ENCODE data around the gene ACTL10. TPM values are rescaled to one million over a fixed set of nuclear protein-coding genes. Genes with fewer than 3 reads are reported as not detected.
"Not testable (repeated sequence)": the region's sequence is repeated elsewhere in the genome, so short reads cannot be mapped to it uniquely, and the experiment has no call there.

ACTL10 gene
- total RNA-seq, 1 donor from 2014 or later: 3.6 TPM

- Histone ChIP-seq H3K27me3 (ENCODE audit: control insufficient read depth, insufficient read depth, low read length) (no peaks in the 10 kb centered on the region), H3K4me3 (ENCODE audit: low read depth, low read length) (no peak overlapping the region), H3K36me3 (ENCODE audit: control insufficient read depth, insufficient read depth, low read length) (no peaks in the 10 kb centered on the region)
- DNase-seq (ENCODE audit: low read depth): no peak
- no peak for TF ChIP-seq CTCF (IDR thresholded peaks at IDR 0.05; ENCODE audit: insufficient read depth, low read length, poor library complexity, severe bottlenecking)
Observed at GRCh38 chr20:33693289-33693688, 26.5 kb downstream of the ACTL10 start.

DNA sequence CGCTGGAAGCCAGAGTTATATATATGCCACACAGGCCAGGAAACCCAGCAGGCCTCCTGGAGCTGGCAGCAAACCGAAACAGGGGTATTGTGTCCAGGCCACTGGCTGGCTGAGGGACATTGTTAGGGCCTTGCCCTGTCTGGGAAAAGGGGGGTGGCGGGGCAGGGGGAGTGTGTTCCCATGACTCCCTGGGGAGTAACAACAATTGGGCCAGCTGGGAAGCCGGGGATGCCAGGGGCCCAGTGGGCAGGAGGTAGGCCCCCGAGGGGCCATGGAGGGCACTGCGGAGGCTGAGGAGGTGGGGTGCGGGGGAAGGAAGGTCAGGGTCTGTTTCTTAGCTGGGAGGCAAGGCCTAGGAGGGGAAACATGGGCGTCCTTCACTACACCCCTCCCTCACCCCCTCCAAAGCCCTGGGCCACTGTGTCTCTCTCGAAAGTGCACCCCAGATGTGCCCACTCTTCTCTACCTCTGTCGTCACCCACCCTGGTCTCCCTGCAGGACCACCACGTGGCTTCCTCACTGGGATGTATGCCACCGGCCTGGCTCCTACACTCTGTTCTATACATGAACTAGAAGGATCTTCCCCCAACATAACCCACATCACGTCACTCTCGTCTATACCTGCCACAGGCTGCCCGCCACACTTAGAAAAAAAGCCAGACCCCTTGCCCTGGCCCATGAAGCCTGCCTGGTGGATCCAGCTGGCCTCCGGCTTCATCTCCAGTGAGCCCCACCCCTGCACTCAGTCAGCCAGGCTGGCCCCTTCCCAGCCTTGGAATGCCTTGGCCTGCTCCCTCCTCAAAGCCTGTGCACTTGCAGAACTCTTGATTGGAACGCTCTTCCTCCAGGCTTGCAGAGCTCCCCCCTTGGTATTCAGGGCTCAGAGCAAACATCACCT lies 27.2 kb downstream of the ACTL10 start:
- no peak overlapping the region for H3K4me3 ChIP-seq (ENCODE audit: low read depth, low read length)
- no peak for DNase-seq (ENCODE audit: low read depth)
- H3K27me3 ChIP-seq (ENCODE audit: control insufficient read depth, insufficient read depth, low read length): no peaks in the 10 kb centered on the region

GRCh38 chr20:33694639-33695012 lies 27.9 kb downstream of the ACTL10 start:
- TF ChIP-seq CTCF (IDR thresholded peaks at IDR 0.05; ENCODE audit: insufficient read depth, low read length, poor library complexity, severe bottlenecking): no peak

More for the DNA sequence above, 27.2 kb downstream of the ACTL10 start:
- H3K36me3 ChIP-seq (ENCODE audit: control insufficient read depth, insufficient read depth, low read length): no peaks in the 10 kb centered on the region
- no peak for TF ChIP-seq CTCF (IDR thresholded peaks at IDR 0.05; ENCODE audit: insufficient read depth, low read length, poor library complexity, severe bottlenecking)

GRCh38 chr20:33696448-33696847 lies 29.7 kb downstream of the ACTL10 start:
- no peak for DNase-seq (ENCODE audit: low read depth)
- H3K36me3 ChIP-seq (ENCODE audit: control insufficient read depth, insufficient read depth, low read length): no peaks in the 10 kb centered on the region
- no peak overlapping the region for H3K4me3 ChIP-seq (ENCODE audit: low read depth, low read length)
- no peaks in the 10 kb centered on the region for H3K27me3 ChIP-seq (ENCODE audit: control insufficient read depth, insufficient read depth, low read length)
- no peak for TF ChIP-seq CTCF (IDR thresholded peaks at IDR 0.05; ENCODE audit: insufficient read depth, low read length, poor library complexity, severe bottlenecking)

More at GRCh38 chr20:33694639-33695012, 27.9 kb downstream of the ACTL10 start:
- Histone ChIP-seq H3K27me3 (ENCODE audit: control insufficient read depth, insufficient read depth, low read length) (no peaks in the 10 kb centered on the region), H3K4me3 (ENCODE audit: low read depth, low read length) (no peak overlapping the region), H3K36me3 (ENCODE audit: control insufficient read depth, insufficient read depth, low read length) (no peaks in the 10 kb centered on the region)
- no peak for DNase-seq (ENCODE audit: low read depth)

- H3K27me3 ChIP-seq (ENCODE audit: control insufficient read depth, insufficient read depth, low read length): no peaks in the 10 kb centered on the region
- no peak for DNase-seq (ENCODE audit: low read depth)
- H3K4me3 ChIP-seq (ENCODE audit: low read depth, low read length): no peak overlapping the region
- no peaks in the 10 kb centered on the region for H3K36me3 ChIP-seq (ENCODE audit: control insufficient read depth, insufficient read depth, low read length)
- TF ChIP-seq CTCF (IDR thresholded peaks at IDR 0.05; ENCODE audit: insufficient read depth, low read length, poor library complexity, severe bottlenecking): no peak
Observed at GRCh38 chr20:33697129-33697528, 30.4 kb downstream of the ACTL10 start.

- H3K27me3 ChIP-seq (ENCODE audit: control insufficient read depth, insufficient read depth, low read length); H3K36me3 ChIP-seq (ENCODE audit: control insufficient read depth, insufficient read depth, low read length); H3K4me3 ChIP-seq (ENCODE audit: low read depth, low read length); DNase-seq (ENCODE audit: low read depth): not testable (repeated sequence)
Observed at GRCh38 chr20:33698966-33699365, 32.2 kb downstream of the ACTL10 start.

GRCh38 chr20:33700696-33701441 lies 34.1 kb downstream of the ACTL10 start:
- H3K27me3 ChIP-seq (ENCODE audit: control insufficient read depth, insufficient read depth, low read length); H3K36me3 ChIP-seq (ENCODE audit: control insufficient read depth, insufficient read depth, low read length); H3K4me3 ChIP-seq (ENCODE audit: low read depth, low read length); DNase-seq (ENCODE audit: low read depth): not testable (repeated sequence)

Data from kidney epithelial cell (primary cell).